ENCODE results near the gene TTC7B.

GRCh38 chr14:90804292-90805083 is 11.7 kb downstream of the TTC7B start:
- TF ChIP-seq, protein P1, sequence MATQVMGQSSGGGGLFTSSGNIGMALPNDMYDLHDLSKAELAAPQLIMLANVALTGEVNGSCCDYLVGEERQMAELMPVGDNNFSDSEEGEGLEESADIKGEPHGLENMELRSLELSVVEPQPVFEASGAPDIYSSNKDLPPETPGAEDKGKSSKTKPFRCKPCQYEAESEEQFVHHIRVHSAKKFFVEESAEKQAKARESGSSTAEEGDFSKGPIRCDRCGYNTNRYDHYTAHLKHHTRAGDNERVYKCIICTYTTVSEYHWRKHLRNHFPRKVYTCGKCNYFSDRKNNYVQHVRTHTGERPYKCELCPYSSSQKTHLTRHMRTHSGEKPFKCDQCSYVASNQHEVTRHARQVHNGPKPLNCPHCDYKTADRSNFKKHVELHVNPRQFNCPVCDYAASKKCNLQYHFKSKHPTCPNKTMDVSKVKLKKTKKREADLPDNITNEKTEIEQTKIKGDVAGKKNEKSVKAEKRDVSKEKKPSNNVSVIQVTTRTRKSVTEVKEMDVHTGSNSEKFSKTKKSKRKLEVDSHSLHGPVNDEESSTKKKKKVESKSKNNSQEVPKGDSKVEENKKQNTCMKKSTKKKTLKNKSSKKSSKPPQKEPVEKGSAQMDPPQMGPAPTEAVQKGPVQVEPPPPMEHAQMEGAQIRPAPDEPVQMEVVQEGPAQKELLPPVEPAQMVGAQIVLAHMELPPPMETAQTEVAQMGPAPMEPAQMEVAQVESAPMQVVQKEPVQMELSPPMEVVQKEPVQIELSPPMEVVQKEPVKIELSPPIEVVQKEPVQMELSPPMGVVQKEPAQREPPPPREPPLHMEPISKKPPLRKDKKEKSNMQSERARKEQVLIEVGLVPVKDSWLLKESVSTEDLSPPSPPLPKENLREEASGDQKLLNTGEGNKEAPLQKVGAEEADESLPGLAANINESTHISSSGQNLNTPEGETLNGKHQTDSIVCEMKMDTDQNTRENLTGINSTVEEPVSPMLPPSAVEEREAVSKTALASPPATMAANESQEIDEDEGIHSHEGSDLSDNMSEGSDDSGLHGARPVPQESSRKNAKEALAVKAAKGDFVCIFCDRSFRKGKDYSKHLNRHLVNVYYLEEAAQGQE (IDR thresholded peaks at IDR 0.05; ENCODE audit: insufficient read depth in 1 of 2, low read depth in 2 of 2, low read length in 1 of 2): no peak
- no peak for TF ChIP-seq CTCF (IDR thresholded peaks at IDR 0.05)
- no peak for TF ChIP-seq POLR2AphosphoS5 (IDR thresholded peaks at IDR 0.05; ENCODE audit: low read depth, low read length)
- no peak for TF ChIP-seq TCF7L2 (IDR thresholded peaks at IDR 0.05; ENCODE audit: low read depth, low read length)
